OCI-LY3 (cell line): Measurements from ENCODE around the gene BATF.

Experiments
- H2AFZ ChIP-seq: fragments of 200-600, 300-600 bp; shearing (Covaris generic); 2 replicates; pipeline ENCODE4 v1.6.0; 2014; ENCODE audit warnings: antibody characterized with exemption, low read depth, low read length
- H3K27ac ChIP-seq: fragments of 200-600, 300-600 bp; sonication (generic); 2 replicates; pipeline ENCODE4 v1.5.1; 2014; ENCODE audit warnings: mild to moderate bottlenecking, low read length, moderate library complexity, mixed read lengths
- H3K27me3 ChIP-seq: fragments of 200-600, 300-600 bp; sonication (generic); 2 replicates; pipeline ENCODE4 v1.6.1; 2014; ENCODE audit warnings: low read depth, low read length, mixed read lengths
- H3K36me3 ChIP-seq: fragments of 200-600, 300-600 bp; sonication (generic); replicated peaks from 2 replicates; pipeline ENCODE3; 2014; ENCODE audit warnings: low read depth, low read length, mixed read lengths
- H3K4me1 ChIP-seq: fragments of 300-600, 200-600 bp; sonication (generic); 2 replicates; pipeline ENCODE4 v1.6.1; 2014; ENCODE audit warnings: low read length, mixed read lengths
- H3K4me2 ChIP-seq: fragments of 200-600, 300-600 bp; sonication (generic); 2 replicates; pipeline ENCODE4 v1.6.1; 2014; ENCODE audit warnings: low read length, mixed read lengths
- H3K4me3 ChIP-seq: fragments of 300-600, 200-600 bp; sonication (generic); 2 replicates; pipeline ENCODE4 v1.5.1; 2014; ENCODE audit warnings: antibody characterized with exemption, mild to moderate bottlenecking, low read length, moderate library complexity
- H3K79me2 ChIP-seq: fragments of 300-600, 200-600 bp; shearing (Covaris generic); 2 replicates; pipeline ENCODE4 v1.6.1; 2014; ENCODE audit warnings: mild to moderate bottlenecking, low read length, mixed read lengths
- H3K9ac ChIP-seq: fragments of 300-600, 200-600 bp; shearing (Covaris generic); 2 replicates; pipeline ENCODE4 v1.6.0; 2014; ENCODE audit warnings: mild to moderate bottlenecking, low read length, moderate library complexity
- H3K9me3 ChIP-seq: fragments of 200-600, 300-600 bp; shearing (Covaris generic); 2 replicates; pipeline ENCODE4 v1.6.1; 2014; ENCODE audit warnings: low read length, mixed read lengths; ENCODE audit not compliant: insufficient read depth
- H4K20me1 ChIP-seq: fragments of 200-600, 300-600 bp; sonication (generic); 2 replicates; pipeline ENCODE4 v1.6.1; 2016; ENCODE audit warnings: low read length, mixed read lengths; ENCODE audit not compliant: insufficient read depth
- EZH2phosphoT487 ChIP-seq: fragments of 200-600 bp; shearing (Covaris generic); IDR thresholded peaks from 2 replicates; pipeline ENCODE4 v1.6.1; 2018; ENCODE audit warnings: antibody characterized with exemption, mixed run types, low read depth

The BATF gene

DNA sequence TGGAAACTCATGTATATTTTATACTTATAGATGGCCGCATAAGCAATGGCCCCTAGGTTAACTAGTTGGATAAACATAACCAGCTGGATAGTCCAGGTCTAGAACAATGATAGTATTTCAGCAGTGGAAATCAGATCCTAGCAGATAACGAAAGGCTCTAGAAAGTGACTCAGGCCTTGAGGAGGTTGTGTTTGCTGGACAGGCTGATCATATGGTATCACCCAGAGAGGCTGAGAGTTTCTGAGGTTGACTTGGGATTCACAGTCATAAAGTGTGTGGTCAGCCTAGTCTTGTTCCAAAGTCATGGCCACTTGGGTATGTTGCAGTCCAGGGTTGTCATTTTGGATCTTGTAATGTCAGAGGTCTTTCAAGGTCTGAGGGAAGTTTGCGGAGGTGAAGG lies 73.0 kb downstream of the BATF start:
- TF ChIP-seq EZH2phosphoT487: no peak
- Histone ChIP-seq H3K27me3 (no peaks in the 10 kb centered on the region), H3K4me1 (peaks cover 14% of the 10 kb centered on the region), H2AFZ (no peak overlapping the region), H4K20me1 (no peaks in the 10 kb centered on the region), H3K79me2 (no peaks in the 10 kb centered on the region), H3K9ac (no peak overlapping the region), H3K4me3 (no peak overlapping the region), H3K4me2 (no peak overlapping the region), H3K9me3 (0 out of 2 replicates have a peak, but pooled peaks cover 4% of the 10 kb centered on the region), H3K36me3 (peaks cover 14% of the 10 kb centered on the region), H3K27ac (no peak overlapping the region)
